H1 (cell line): ENCODE results near the gene COMT.

Experiments
- BCL11A ChIP-seq, 2 experiments: IDR thresholded peaks; one replicate each; pipeline ENCODE4 v1.6.1; 2011; ENCODE audit warnings: low read depth in 2 of 2, low read length in 2 of 2, mild to moderate bottlenecking in 2 of 2
- CREB1 ChIP-seq: IDR thresholded peaks from 2 replicates; pipeline ENCODE4 v1.6.1; 2012; ENCODE audit warnings: inconsistent platforms
- EZH2 ChIP-seq: fragments of 200-600 bp; sonication (generic); IDR thresholded peaks from 2 replicates; pipeline ENCODE4 v1.7.1; 2012; ENCODE audit warnings: low read depth, mild to moderate bottlenecking, moderate library complexity, low read length, inconsistent platforms; ENCODE audit not compliant: severe bottlenecking
- JUN ChIP-seq: IDR thresholded peaks from 2 replicates; pipeline ENCODE4 v1.6.1; 2011; ENCODE audit warnings: low read depth, mild to moderate bottlenecking, improper control_type of control experiment, low read length
- TBP ChIP-seq: IDR thresholded peaks from 2 replicates; pipeline ENCODE4 v1.6.1; 2011; ENCODE audit warnings: low read depth, low read length, improper control_type of control experiment
- TF ChIP-seq, protein P1 (sequence below), 3 experiments: IDR thresholded peaks; 1 replicate in 2 of 3; 2 replicates in 1 of 3; pipeline versions ENCODE4 v1.5.1 to v1.6.1; 2011; ENCODE audit warnings: low read length in 3 of 3, mild to moderate bottlenecking in 3 of 3, inconsistent platforms in 2 of 3, low read depth in 1 of 3, moderate library complexity in 1 of 3; ENCODE audit not compliant: insufficient read depth in 1 of 3; ENCODE audit errors: control extremely low read depth in 1 of 3
- TF ChIP-seq, protein P2 (sequence below): IDR thresholded peaks from 2 replicates; pipeline ENCODE4 v1.6.1; 2011; ENCODE audit warnings: low read length, improper control_type of control experiment

DNA sequence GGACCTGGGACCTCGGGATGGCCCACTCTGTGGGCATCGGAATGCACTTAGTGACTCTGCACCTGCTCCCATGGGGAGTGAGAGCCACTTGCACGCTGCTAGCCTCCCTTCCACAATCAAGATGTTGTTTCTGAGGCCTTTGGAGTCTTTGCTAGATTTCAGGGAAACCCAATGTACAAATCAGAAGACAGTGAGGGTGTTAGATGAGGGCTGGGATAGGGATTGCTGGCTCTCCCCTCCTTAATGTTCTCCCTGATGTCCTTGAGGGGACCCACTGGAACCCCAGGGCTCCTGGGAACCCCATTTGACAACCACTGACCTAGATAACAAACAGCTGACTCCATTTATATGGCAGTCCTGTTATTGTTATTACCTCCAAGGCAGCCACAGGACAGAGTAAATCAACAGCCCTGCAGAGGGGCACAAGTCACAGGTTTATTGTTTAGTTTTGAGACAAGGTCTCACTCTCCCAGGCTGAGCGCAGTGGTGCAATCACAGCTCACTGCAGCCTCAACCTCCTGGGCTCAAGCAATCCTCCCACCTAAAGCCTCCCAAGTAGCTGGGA is 31.3 kb upstream of the COMT start:
- no peak for TF ChIP-seq TBP
- TF ChIP-seq, protein P1, sequence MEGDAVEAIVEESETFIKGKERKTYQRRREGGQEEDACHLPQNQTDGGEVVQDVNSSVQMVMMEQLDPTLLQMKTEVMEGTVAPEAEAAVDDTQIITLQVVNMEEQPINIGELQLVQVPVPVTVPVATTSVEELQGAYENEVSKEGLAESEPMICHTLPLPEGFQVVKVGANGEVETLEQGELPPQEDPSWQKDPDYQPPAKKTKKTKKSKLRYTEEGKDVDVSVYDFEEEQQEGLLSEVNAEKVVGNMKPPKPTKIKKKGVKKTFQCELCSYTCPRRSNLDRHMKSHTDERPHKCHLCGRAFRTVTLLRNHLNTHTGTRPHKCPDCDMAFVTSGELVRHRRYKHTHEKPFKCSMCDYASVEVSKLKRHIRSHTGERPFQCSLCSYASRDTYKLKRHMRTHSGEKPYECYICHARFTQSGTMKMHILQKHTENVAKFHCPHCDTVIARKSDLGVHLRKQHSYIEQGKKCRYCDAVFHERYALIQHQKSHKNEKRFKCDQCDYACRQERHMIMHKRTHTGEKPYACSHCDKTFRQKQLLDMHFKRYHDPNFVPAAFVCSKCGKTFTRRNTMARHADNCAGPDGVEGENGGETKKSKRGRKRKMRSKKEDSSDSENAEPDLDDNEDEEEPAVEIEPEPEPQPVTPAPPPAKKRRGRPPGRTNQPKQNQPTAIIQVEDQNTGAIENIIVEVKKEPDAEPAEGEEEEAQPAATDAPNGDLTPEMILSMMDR (IDR thresholded peaks at IDR 0.05; ENCODE audit: control extremely low read depth in 1 of 3, insufficient read depth in 1 of 3, low read depth in 1 of 3, low read length in 3 of 3): no peak
- TF ChIP-seq, protein P2, sequence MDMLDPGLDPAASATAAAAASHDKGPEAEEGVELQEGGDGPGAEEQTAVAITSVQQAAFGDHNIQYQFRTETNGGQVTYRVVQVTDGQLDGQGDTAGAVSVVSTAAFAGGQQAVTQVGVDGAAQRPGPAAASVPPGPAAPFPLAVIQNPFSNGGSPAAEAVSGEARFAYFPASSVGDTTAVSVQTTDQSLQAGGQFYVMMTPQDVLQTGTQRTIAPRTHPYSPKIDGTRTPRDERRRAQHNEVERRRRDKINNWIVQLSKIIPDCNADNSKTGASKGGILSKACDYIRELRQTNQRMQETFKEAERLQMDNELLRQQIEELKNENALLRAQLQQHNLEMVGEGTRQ: no peak
- TF ChIP-seq EZH2: no peak
- TF ChIP-seq CREB1: no peak
- TF ChIP-seq BCL11A (IDR thresholded peaks at IDR 0.05; ENCODE audit: low read depth in 2 of 2, low read length in 2 of 2): no peak
- TF ChIP-seq JUN: no peak
